MCF 10A (cell line): Measurements from ENCODE around the gene TBCD. TPM values are rescaled to one million over a fixed set of nuclear protein-coding genes. Genes with fewer than 3 reads are reported as not detected.

Experiments
- BruUV-seq: library from RNA; stranded (reverse); fragments of 400-500 nt; replicated peaks from 2 replicates; lab custom pipeline; 2021; lab: Mats Ljungman, UMichigan
- CTCF ChIA-PET: fragments of 300-600 bp; sonication (Branson Sonifier 250); formaldehyde crosslinking; extraction: SDS; loops from one replicate; lab custom pipeline; 2021; ENCODE audit warnings: antibody characterized with exemption, inconsistent platforms; lab: Yijun Ruan, JAX
- POLR2A ChIA-PET: fragments of 300-600, 350-650 bp; sonication (Branson Sonifier 250); formaldehyde crosslinking; extraction: SDS; loops from one replicate; lab custom pipeline; 2020; ENCODE audit warnings: antibody characterized with exemption, inconsistent platforms; lab: Yijun Ruan, JAX
- DNase-seq: peaks from one replicate; pipeline ENCODE4 v3.0.0-alpha.2; 2018; ENCODE audit not compliant: unreplicated experiment
- H3K27ac Mint-ChIP-seq: one replicate; pipeline ENCODE4 v1.8.0; 2022; ENCODE audit warnings: mild to moderate bottlenecking, low read depth, mixed read lengths; ENCODE audit not compliant: unreplicated experiment
- H3K27me3 Mint-ChIP-seq: one replicate; pipeline ENCODE4 v1.8.0; 2022; ENCODE audit warnings: mixed read lengths; ENCODE audit not compliant: insufficient read depth, unreplicated experiment
- H3K36me3 Mint-ChIP-seq: one replicate; pipeline ENCODE4 v1.8.0; 2022; ENCODE audit warnings: mild to moderate bottlenecking, moderate library complexity, mixed read lengths; ENCODE audit not compliant: insufficient read depth, unreplicated experiment
- H3K4me1 Mint-ChIP-seq: one replicate; pipeline ENCODE4 v1.8.0; 2022; ENCODE audit warnings: mixed read lengths; ENCODE audit not compliant: insufficient read depth, unreplicated experiment
- H3K4me3 Mint-ChIP-seq: one replicate; pipeline ENCODE4 v1.8.0; 2022; ENCODE audit warnings: mild to moderate bottlenecking, moderate library complexity, mixed read lengths; ENCODE audit not compliant: unreplicated experiment
- H3K9me3 Mint-ChIP-seq: one replicate; pipeline ENCODE4 v1.8.0; 2022; ENCODE audit warnings: mixed read lengths; ENCODE audit not compliant: unreplicated experiment
- intact Hi-C: fragments of 100-400 bp; cut with micrococcal nuclease; formaldehyde crosslinking; loops from 2 replicates; pipeline ENCODE4 v1.14.1; 2022
- total RNA-seq: library from RNA; stranded (reverse); gene quantifications from 2 replicates; pipeline ENCODE4 v1.2.3, GENCODE V29; 2022
- TF ChIP-seq, protein P1 (sequence below): fragments of 200-600 bp; IDR thresholded peaks from one replicate; pipeline ENCODE4 v1.8.0; 2022; ENCODE audit warnings: antibody characterized with exemption, mild to moderate bottlenecking; ENCODE audit not compliant: unreplicated experiment

TBCD gene
- total RNA-seq, 1 experiment from 2014 or later: 76.2 TPM

GRCh38 chr17:82788206-82789001, 36.5 kb downstream of the TBCD start:
- H3K9me3 Mint-ChIP-seq: no peaks in the 10 kb centered on the region
- peaks cover 30% of the 10 kb centered on the region for H3K36me3 Mint-ChIP-seq
- ChIA-PET POLR2A (interaction anchor here (0.7 to 2.8 kb wide), 3 partner anchors 47 to 98 kb away, joined by 3 to 52 read pairs (median 11); no protein-coding TSS in a partner anchor), CTCF (interaction anchor here (0.7 kb wide), 1 partner anchor 88 kb away, joined by 3 read pairs; no protein-coding TSS in a partner anchor)
- H3K27me3 Mint-ChIP-seq: no peaks in the 10 kb centered on the region
- peaks cover 33% of the 10 kb centered on the region for H3K4me1 Mint-ChIP-seq
- TF ChIP-seq, protein P1, sequence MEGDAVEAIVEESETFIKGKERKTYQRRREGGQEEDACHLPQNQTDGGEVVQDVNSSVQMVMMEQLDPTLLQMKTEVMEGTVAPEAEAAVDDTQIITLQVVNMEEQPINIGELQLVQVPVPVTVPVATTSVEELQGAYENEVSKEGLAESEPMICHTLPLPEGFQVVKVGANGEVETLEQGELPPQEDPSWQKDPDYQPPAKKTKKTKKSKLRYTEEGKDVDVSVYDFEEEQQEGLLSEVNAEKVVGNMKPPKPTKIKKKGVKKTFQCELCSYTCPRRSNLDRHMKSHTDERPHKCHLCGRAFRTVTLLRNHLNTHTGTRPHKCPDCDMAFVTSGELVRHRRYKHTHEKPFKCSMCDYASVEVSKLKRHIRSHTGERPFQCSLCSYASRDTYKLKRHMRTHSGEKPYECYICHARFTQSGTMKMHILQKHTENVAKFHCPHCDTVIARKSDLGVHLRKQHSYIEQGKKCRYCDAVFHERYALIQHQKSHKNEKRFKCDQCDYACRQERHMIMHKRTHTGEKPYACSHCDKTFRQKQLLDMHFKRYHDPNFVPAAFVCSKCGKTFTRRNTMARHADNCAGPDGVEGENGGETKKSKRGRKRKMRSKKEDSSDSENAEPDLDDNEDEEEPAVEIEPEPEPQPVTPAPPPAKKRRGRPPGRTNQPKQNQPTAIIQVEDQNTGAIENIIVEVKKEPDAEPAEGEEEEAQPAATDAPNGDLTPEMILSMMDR: no peak
- intact Hi-C loops: no loop called here
- DNase-seq: no peak
- no peak overlapping the region for H3K4me3 Mint-ChIP-seq
- BruUV-seq: no TSS peak
- peak overlapping the region; percentile 81 for H3K27ac Mint-ChIP-seq

- no TSS peak for BruUV-seq
- intact Hi-C loops: no loop called here
These were observed 37.3 kb downstream of the TBCD start for GRCh38 chr17:82789051-82789592.

GRCh38 chr17:82789806-82790205, 37.9 kb downstream of the TBCD start:
- H3K4me1 Mint-ChIP-seq: peaks cover 33% of the 10 kb centered on the region
- DNase-seq: no peak
- ChIA-PET CTCF (interaction anchor here (1.3 kb wide), 1 partner anchor 8 kb away, joined by 3 read pairs; no protein-coding TSS in a partner anchor), POLR2A (interaction anchor here (1.1 kb wide), 1 partner anchor 85 kb away, joined by 3 read pairs; no protein-coding TSS in a partner anchor)
- no peaks in the 10 kb centered on the region for H3K27me3 Mint-ChIP-seq
- no TSS peak for BruUV-seq
- H3K9me3 Mint-ChIP-seq: no peaks in the 10 kb centered on the region
- peaks cover 21% of the 10 kb centered on the region for H3K36me3 Mint-ChIP-seq
- intact Hi-C loops: no loop called here
- TF ChIP-seq, protein P1: no peak
- H3K27ac Mint-ChIP-seq: no peak overlapping the region
- no peak overlapping the region for H3K4me3 Mint-ChIP-seq

More at GRCh38 chr17:82789051-82789592, 37.3 kb downstream of the TBCD start:
- H3K9me3 Mint-ChIP-seq: no peaks in the 10 kb centered on the region
- TF ChIP-seq, protein P1: no peak
- H3K27ac Mint-ChIP-seq: no peak overlapping the region
- peaks cover 33% of the 10 kb centered on the region for H3K4me1 Mint-ChIP-seq
- DNase-seq: no peak
- no peaks in the 10 kb centered on the region for H3K27me3 Mint-ChIP-seq
- ChIA-PET CTCF (no interaction called here), POLR2A (interaction anchor here (0.7 kb wide), 1 partner anchor 98 kb away, joined by 3 read pairs; no protein-coding TSS in a partner anchor)
- H3K36me3 Mint-ChIP-seq: peaks cover 27% of the 10 kb centered on the region
- no peak overlapping the region for H3K4me3 Mint-ChIP-seq

DNA sequence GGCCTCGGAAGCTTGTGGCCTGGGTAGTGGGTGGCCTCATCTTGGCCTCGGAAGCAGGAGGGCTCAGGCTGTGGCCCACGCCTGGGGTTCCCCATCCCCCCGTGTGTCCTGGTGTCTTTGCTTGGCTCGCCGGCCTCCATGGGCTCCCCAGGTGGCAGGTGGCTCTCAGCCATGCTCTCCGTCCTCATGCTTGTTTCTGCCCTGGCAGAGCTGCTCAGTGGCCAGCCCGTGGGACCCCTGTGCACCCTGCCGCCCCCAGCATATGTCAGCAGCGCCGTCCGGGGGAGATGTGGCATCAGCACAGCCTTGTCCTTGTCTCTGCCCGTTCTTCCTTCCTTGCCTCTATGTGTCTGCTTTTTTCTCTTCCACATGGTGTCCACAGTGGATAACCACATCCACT, 38.5 kb downstream of the TBCD start:
- Mint-ChIP-seq H3K27me3 (no peaks in the 10 kb centered on the region), H3K4me3 (no peak overlapping the region), H3K27ac (no peak overlapping the region), H3K4me1 (peaks cover 33% of the 10 kb centered on the region), H3K36me3 (peaks cover 21% of the 10 kb centered on the region), H3K9me3 (no peaks in the 10 kb centered on the region)
- no TSS peak for BruUV-seq
- no peak for DNase-seq
- intact Hi-C loops: no loop called here
- POLR2A ChIA-PET: interaction anchor here (1.1 kb wide), 1 partner anchor 84 kb away, joined by 3 read pairs; no protein-coding TSS in a partner anchor
- CTCF ChIA-PET: interaction anchor here (0.6 to 1.3 kb wide), 2 partner anchors 8 to 122 kb away, joined by 3 read pairs; no protein-coding TSS in a partner anchor
- TF ChIP-seq, protein P1: no peak
